ENCODE measurements around the gene AK8.

Gene AK8

GRCh38 chr9:132809677-132810271 is 68.3 kb downstream of the AK8 start:
- no peaks in the 10 kb centered on the region for H3K4me1 ChIP-seq (ENCODE audit: insufficient read depth, low read length, severe bottlenecking)
- H3K4me3 ChIP-seq (ENCODE audit: low read depth, low read length, poor library complexity, severe bottlenecking), result no peak overlapping the region
- no peaks in the 10 kb centered on the region for H4K20me1 ChIP-seq (ENCODE audit: insufficient read depth, low read length)
- no peaks in the 10 kb centered on the region for H3K79me2 ChIP-seq (ENCODE audit: insufficient read depth, low read length)
- no peak overlapping the region for H3K4me2 ChIP-seq (ENCODE audit: low read length)
- H3K27ac ChIP-seq (ENCODE audit: low read depth, low read length, poor library complexity, severe bottlenecking), result no peak overlapping the region
- no peaks in the 10 kb centered on the region for H3K36me3 ChIP-seq (ENCODE audit: insufficient read depth, low read length)
- TF ChIP-seq EZH2 (IDR thresholded peaks at IDR 0.05; ENCODE audit: borderline replicate concordance, low read length) (no peak), CTCF (IDR thresholded peaks at IDR 0.05; ENCODE audit: low read length) (no peak)
- no peaks in the 10 kb centered on the region for H3F3A ChIP-seq (ENCODE audit: insufficient read depth, low read length)
- H3K9me3 ChIP-seq (ENCODE audit: low read length), result no peaks in the 10 kb centered on the region
- H3K9ac ChIP-seq (ENCODE audit: low read length), result no peak overlapping the region
- H3K9me2 ChIP-seq (ENCODE audit: low read depth, low read length), result no peaks in the 10 kb centered on the region
- H3K27me3 ChIP-seq (ENCODE audit: insufficient read depth, low read length), result no peaks in the 10 kb centered on the region; the same call in 1 of the 2 replicates
- H2AFZ ChIP-seq (ENCODE audit: low read length), result no peak overlapping the region

GRCh38 chr9:132808645-132809044 is 69.4 kb downstream of the AK8 start:
- no peak overlapping the region for H2AFZ ChIP-seq (ENCODE audit: low read length)
- no peaks in the 10 kb centered on the region for H3K4me1 ChIP-seq (ENCODE audit: insufficient read depth, low read length, severe bottlenecking)
- H3K36me3 ChIP-seq (ENCODE audit: insufficient read depth, low read length), result no peaks in the 10 kb centered on the region
- no peaks in the 10 kb centered on the region for H3F3A ChIP-seq (ENCODE audit: insufficient read depth, low read length)
- H3K9me2 ChIP-seq (ENCODE audit: low read depth, low read length), result no peaks in the 10 kb centered on the region
- no peak overlapping the region for H3K4me2 ChIP-seq (ENCODE audit: low read length)
- no peak overlapping the region for H3K9ac ChIP-seq (ENCODE audit: low read length)
- H3K27ac ChIP-seq (ENCODE audit: low read depth, low read length, poor library complexity, severe bottlenecking), result no peak overlapping the region
- H3K79me2 ChIP-seq (ENCODE audit: insufficient read depth, low read length), result no peaks in the 10 kb centered on the region
- H3K9me3 ChIP-seq (ENCODE audit: low read length), result no peaks in the 10 kb centered on the region
- H4K20me1 ChIP-seq (ENCODE audit: insufficient read depth, low read length), result no peaks in the 10 kb centered on the region
- H3K4me3 ChIP-seq (ENCODE audit: low read depth, low read length, poor library complexity, severe bottlenecking), result no peak overlapping the region
- TF ChIP-seq EZH2 (IDR thresholded peaks at IDR 0.05; ENCODE audit: borderline replicate concordance, low read length) (no peak), CTCF (IDR thresholded peaks at IDR 0.05; ENCODE audit: low read length) (no peak)
- H3K27me3 ChIP-seq (ENCODE audit: insufficient read depth, low read length), result no peaks in the 10 kb centered on the region; the same call in 1 of the 2 replicates

- Histone ChIP-seq H3K79me2 (ENCODE audit: insufficient read depth, low read length) (no peaks in the 10 kb centered on the region), H2AFZ (ENCODE audit: low read length) (no peak overlapping the region), H3F3A (ENCODE audit: insufficient read depth, low read length) (no peaks in the 10 kb centered on the region), H4K20me1 (ENCODE audit: insufficient read depth, low read length) (no peaks in the 10 kb centered on the region), H3K27me3 (ENCODE audit: insufficient read depth, low read length) (no peaks in the 10 kb centered on the region; the same call in 1 of the 2 replicates), H3K4me1 (ENCODE audit: insufficient read depth, low read length, severe bottlenecking) (no peaks in the 10 kb centered on the region), H3K36me3 (ENCODE audit: insufficient read depth, low read length) (no peaks in the 10 kb centered on the region), H3K4me3 (ENCODE audit: low read depth, low read length, poor library complexity, severe bottlenecking) (no peak overlapping the region), H3K9ac (ENCODE audit: low read length) (no peak overlapping the region), H3K9me3 (ENCODE audit: low read length) (no peaks in the 10 kb centered on the region), H3K9me2 (ENCODE audit: low read depth, low read length) (no peaks in the 10 kb centered on the region), H3K4me2 (ENCODE audit: low read length) (no peak overlapping the region), H3K27ac (ENCODE audit: low read depth, low read length, poor library complexity, severe bottlenecking) (no peak overlapping the region)
- TF ChIP-seq CTCF (IDR thresholded peaks at IDR 0.05; ENCODE audit: low read length) (no peak), EZH2 (IDR thresholded peaks at IDR 0.05; ENCODE audit: borderline replicate concordance, low read length) (no peak)
Observed at GRCh38 chr9:132806723-132807421, 71.2 kb downstream of the AK8 start.

Data from OCI-LY1 (cell line).